Thyroid gland (tissue), 4 donors: ENCODE measurements around the gene TOX4. TPM values are rescaled to one million over a fixed set of nuclear protein-coding genes. Genes with fewer than 3 reads are reported as not detected.

ENCODE experiments used
- DNase-seq, 2 donors: peaks; one replicate each; pipeline ENCODE4 v3.0.0-alpha.2; 2019
- H3K27ac ChIP-seq, 3 donors: fragments of 200-600 bp; sonication (generic); 1 replicate in 2 of 3; 2 replicates in 1 of 3; pipeline ENCODE4 v1.5.1; 2016 to 2019; ENCODE audit warnings: mild to moderate bottlenecking in 1 of 3, moderate library complexity in 1 of 3
- H3K27me3 ChIP-seq: fragments of 200-600 bp; sonication (generic); one replicate; pipeline ENCODE4 v1.5.1; 2019
- H3K36me3 ChIP-seq, 2 donors: fragments of 200-600 bp; sonication (generic); one replicate each; pipeline ENCODE4 v1.5.1; 2016 to 2019
- H3K4me1 ChIP-seq, 2 donors: fragments of 200-600 bp; sonication (generic); one replicate each; pipeline ENCODE4 v1.5.1; 2017 to 2019
- H3K4me3 ChIP-seq, 3 donors: fragments of 200-600 bp; sonication (generic); replicated peaks in 1 of 3; 1 replicate in 2 of 3; 2 replicates in 1 of 3; pipeline ENCODE4 v1.5.1; 2016; ENCODE audit warnings: mild to moderate bottlenecking in 1 of 3
- H3K9me3 ChIP-seq: fragments of 200-600 bp; sonication (generic); one replicate; pipeline ENCODE4 v1.5.1; 2017
- POLR2A ChIP-seq, 2 donors: fragments of 450-650 bp; IDR thresholded peaks; one replicate each; pipeline ENCODE4 v1.6.1; 2017; ENCODE audit warnings: antibody characterized with exemption in 2 of 2, mild to moderate bottlenecking in 2 of 2, moderate library complexity in 1 of 2
- WGBS, 2 donors: methylation state at CpG; one replicate each; pipeline ENCODE4 v1.1.5; 2017; 5-methylcytosine and 5-hydroxymethylcytosine counted together
- intact Hi-C: fragments of 100-400 bp; cut with DNase I; formaldehyde crosslinking; loops from one replicate; pipeline ENCODE4 v1.15.1; 2023
- total RNA-seq, 4 donors: library from RNA; depleted of rRNA; stranded (reverse); fragments of >200 nt; gene quantifications; one replicate each; pipeline ENCODE4 v1.2.3, GENCODE V29; 2016
- TF ChIP-seq, protein P1 (sequence below), 6 experiments: fragments of 200-600 bp in 3 of 6; fragments of 450-650 bp in 3 of 6; sonication (generic) in 3 of 6; IDR thresholded peaks; one replicate each; pipeline ENCODE4 v1.5.1; 2016 to 2019; ENCODE audit warnings: antibody characterized with exemption in 6 of 6, mild to moderate bottlenecking in 2 of 6, inconsistent platforms in 1 of 6, moderate library complexity in 1 of 6

The TOX4 gene
- total RNA-seq, 4 donors from 2014 or later = 41.5 to 68.2 (median 52.7) TPM

DNA sequence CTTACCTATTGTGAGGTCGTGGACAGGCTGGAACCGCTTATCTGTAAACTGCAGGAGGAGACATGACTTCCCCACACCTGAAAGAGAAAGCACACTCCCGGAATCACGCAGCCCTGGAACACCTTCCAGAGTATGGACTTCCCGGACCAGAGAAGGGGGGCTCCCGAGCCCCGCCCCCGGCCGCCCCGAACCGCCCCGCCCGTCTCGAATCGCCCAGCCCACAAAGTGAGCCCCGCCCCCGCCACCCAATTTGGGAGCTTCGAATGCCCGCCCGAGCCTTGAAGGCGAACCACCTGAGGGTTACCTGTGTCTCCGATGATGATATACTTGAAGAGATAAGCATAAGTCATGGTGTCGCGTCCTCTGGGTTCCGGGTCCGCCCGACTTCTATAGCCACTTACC lies 471 bp upstream of the TOX4 start:
- TF ChIP-seq, protein P1, sequence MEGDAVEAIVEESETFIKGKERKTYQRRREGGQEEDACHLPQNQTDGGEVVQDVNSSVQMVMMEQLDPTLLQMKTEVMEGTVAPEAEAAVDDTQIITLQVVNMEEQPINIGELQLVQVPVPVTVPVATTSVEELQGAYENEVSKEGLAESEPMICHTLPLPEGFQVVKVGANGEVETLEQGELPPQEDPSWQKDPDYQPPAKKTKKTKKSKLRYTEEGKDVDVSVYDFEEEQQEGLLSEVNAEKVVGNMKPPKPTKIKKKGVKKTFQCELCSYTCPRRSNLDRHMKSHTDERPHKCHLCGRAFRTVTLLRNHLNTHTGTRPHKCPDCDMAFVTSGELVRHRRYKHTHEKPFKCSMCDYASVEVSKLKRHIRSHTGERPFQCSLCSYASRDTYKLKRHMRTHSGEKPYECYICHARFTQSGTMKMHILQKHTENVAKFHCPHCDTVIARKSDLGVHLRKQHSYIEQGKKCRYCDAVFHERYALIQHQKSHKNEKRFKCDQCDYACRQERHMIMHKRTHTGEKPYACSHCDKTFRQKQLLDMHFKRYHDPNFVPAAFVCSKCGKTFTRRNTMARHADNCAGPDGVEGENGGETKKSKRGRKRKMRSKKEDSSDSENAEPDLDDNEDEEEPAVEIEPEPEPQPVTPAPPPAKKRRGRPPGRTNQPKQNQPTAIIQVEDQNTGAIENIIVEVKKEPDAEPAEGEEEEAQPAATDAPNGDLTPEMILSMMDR (IDR thresholded peaks at IDR 0.05) = no peak
- peak in 1 of 2 donors; percentile 38 for TF ChIP-seq POLR2A (IDR thresholded peaks at IDR 0.05)
- peak overlapping the region; percentile 80 to 88 (median 84) for H3K27ac ChIP-seq
- H3K4me1 ChIP-seq = peaks cover 17% of the 10 kb centered on the region in 2 donors
- WGBS, 2 donors = 0 to 1% methylated on average over 9 to 16 of the region's 27 CpGs
- H3K4me3 ChIP-seq = peak overlapping the region; percentile 47 to 83 (median 79)
- peaks cover 0 to 5% of the 10 kb centered on the region in 2 donors for H3K36me3 ChIP-seq
- H3K9me3 ChIP-seq = no peaks in the 10 kb centered on the region
- H3K27me3 ChIP-seq = no peaks in the 10 kb centered on the region
- intact Hi-C loops = loop anchor here (5.0 kb wide), 1 partner anchor 209 kb away; the partner anchor contains the start of gene HNRNPC
- peak; percentile 90 to 91 for DNase-seq

DNA sequence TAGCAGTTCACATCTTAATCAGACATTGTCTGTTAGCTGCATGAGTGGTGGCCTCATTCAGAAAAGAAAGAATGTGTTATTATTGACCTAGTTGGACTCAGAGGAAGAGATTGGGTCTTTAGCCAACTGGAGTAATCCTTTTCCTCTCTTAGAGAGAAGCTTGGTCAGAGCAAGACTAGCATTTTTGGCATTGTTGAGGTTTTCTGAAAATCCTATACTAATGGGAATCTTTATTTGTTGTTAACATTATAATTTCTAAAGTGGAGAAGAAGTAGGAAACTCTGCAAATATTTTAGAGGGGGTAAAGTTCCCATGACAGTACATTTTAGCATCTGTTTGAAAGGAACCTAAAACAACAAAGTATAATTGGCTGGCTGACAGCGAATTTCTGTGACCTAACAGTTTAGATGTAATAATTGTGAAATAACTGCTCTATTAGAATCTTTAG lies 9.7 kb downstream of the TOX4 start:
- no peak for DNase-seq
- Histone ChIP-seq H3K27me3 (no peaks in the 10 kb centered on the region), H3K4me3 (no peak overlapping the region), H3K36me3 (peaks cover 32 to 42% of the 10 kb centered on the region in 2 donors), H3K27ac (no peak overlapping the region), H3K9me3 (no peaks in the 10 kb centered on the region), H3K4me1 (no peaks in the 10 kb centered on the region)
- TF ChIP-seq, protein P1 (IDR thresholded peaks at IDR 0.05) = no peak
- no peak for TF ChIP-seq POLR2A (IDR thresholded peaks at IDR 0.05)
- 85 to 89% methylated on average over 1 of the region's 1 CpG for WGBS, 2 donors
- intact Hi-C loops = no loop called here

- intact Hi-C loops = no loop called here
- WGBS, 2 donors = 52 to 73% methylated on average over 2 of the region's 2 CpGs
- H3K36me3 ChIP-seq = peaks cover 84 to 87% of the 10 kb centered on the region in 2 donors
- H3K4me3 ChIP-seq = no peak overlapping the region
- no peaks in the 10 kb centered on the region for H3K9me3 ChIP-seq
- H3K4me1 ChIP-seq = peaks cover 0 to 3% of the 10 kb centered on the region in 2 donors
- H3K27ac ChIP-seq = no peak overlapping the region
- no peak for DNase-seq
- H3K27me3 ChIP-seq = no peaks in the 10 kb centered on the region
- TF ChIP-seq POLR2A (IDR thresholded peaks at IDR 0.05) = no peak
- TF ChIP-seq, protein P1 (IDR thresholded peaks at IDR 0.05) = no peak
These were observed 18.1 kb downstream of the TOX4 start for GRCh38 chr14:21494902-21495762.

DNA sequence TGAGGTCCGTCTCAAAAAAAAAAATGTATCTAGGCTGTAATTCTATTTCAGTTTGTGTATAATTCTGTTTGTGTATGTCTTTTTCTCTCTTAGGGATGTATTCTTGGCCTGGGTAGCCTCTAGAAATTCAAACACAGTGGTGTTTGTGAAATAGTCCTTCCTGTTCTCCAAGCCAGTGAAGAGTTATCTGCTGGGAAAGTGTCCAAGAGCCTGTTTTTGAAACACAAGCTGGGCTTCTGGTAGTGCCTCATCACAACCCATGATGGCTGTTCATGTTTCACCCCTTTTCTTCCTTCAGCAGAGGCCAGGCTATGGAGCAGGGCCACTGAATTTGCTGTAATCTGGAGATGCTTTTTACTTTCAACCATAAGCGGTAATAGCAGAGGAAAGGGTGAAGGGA lies 19.5 kb downstream of the TOX4 start:
- no peaks in the 10 kb centered on the region for H3K27me3 ChIP-seq
- no peak overlapping the region for H3K27ac ChIP-seq
- WGBS, 2 donors = 93 to 98% methylated on average over 2 of the region's 2 CpGs
- peaks cover 71 to 74% of the 10 kb centered on the region in 2 donors for H3K36me3 ChIP-seq
- DNase-seq = no peak
- H3K4me3 ChIP-seq = no peak overlapping the region
- H3K4me1 ChIP-seq = peaks cover 8 to 9% of the 10 kb centered on the region in 2 donors
- intact Hi-C loops = no loop called here
- no peaks in the 10 kb centered on the region for H3K9me3 ChIP-seq
- TF ChIP-seq, protein P1 (IDR thresholded peaks at IDR 0.05) = no peak
- no peak for TF ChIP-seq POLR2A (IDR thresholded peaks at IDR 0.05)
